OCI-LY3 (cell line): ENCODE measurements around the gene CTDSPL.

Source experiments
- H2AFZ ChIP-seq: fragments of 200-600, 300-600 bp; shearing (Covaris generic); 2 replicates; pipeline ENCODE4 v1.6.0; 2014; ENCODE audit warnings: antibody characterized with exemption, low read depth, low read length
- H3K27ac ChIP-seq: fragments of 200-600, 300-600 bp; sonication (generic); 2 replicates; pipeline ENCODE4 v1.5.1; 2014; ENCODE audit warnings: mild to moderate bottlenecking, low read length, moderate library complexity, mixed read lengths
- H3K27me3 ChIP-seq: fragments of 200-600, 300-600 bp; sonication (generic); 2 replicates; pipeline ENCODE4 v1.6.1; 2014; ENCODE audit warnings: low read depth, low read length, mixed read lengths
- H3K36me3 ChIP-seq: fragments of 200-600, 300-600 bp; sonication (generic); replicated peaks from 2 replicates; pipeline ENCODE3; 2014; ENCODE audit warnings: low read depth, low read length, mixed read lengths
- H3K4me1 ChIP-seq: fragments of 300-600, 200-600 bp; sonication (generic); 2 replicates; pipeline ENCODE4 v1.6.1; 2014; ENCODE audit warnings: low read length, mixed read lengths
- H3K4me2 ChIP-seq: fragments of 200-600, 300-600 bp; sonication (generic); 2 replicates; pipeline ENCODE4 v1.6.1; 2014; ENCODE audit warnings: low read length, mixed read lengths
- H3K4me3 ChIP-seq: fragments of 300-600, 200-600 bp; sonication (generic); 2 replicates; pipeline ENCODE4 v1.5.1; 2014; ENCODE audit warnings: antibody characterized with exemption, mild to moderate bottlenecking, low read length, moderate library complexity
- H3K79me2 ChIP-seq: fragments of 300-600, 200-600 bp; shearing (Covaris generic); 2 replicates; pipeline ENCODE4 v1.6.1; 2014; ENCODE audit warnings: mild to moderate bottlenecking, low read length, mixed read lengths
- H3K9ac ChIP-seq: fragments of 300-600, 200-600 bp; shearing (Covaris generic); 2 replicates; pipeline ENCODE4 v1.6.0; 2014; ENCODE audit warnings: mild to moderate bottlenecking, low read length, moderate library complexity
- H3K9me3 ChIP-seq: fragments of 200-600, 300-600 bp; shearing (Covaris generic); 2 replicates; pipeline ENCODE4 v1.6.1; 2014; ENCODE audit warnings: low read length, mixed read lengths; ENCODE audit not compliant: insufficient read depth
- H4K20me1 ChIP-seq: fragments of 200-600, 300-600 bp; sonication (generic); 2 replicates; pipeline ENCODE4 v1.6.1; 2016; ENCODE audit warnings: low read length, mixed read lengths; ENCODE audit not compliant: insufficient read depth
- EZH2phosphoT487 ChIP-seq: fragments of 200-600 bp; shearing (Covaris generic); IDR thresholded peaks from 2 replicates; pipeline ENCODE4 v1.6.1; 2018; ENCODE audit warnings: antibody characterized with exemption, mixed run types, low read depth
- TF ChIP-seq, protein P1 (sequence below): fragments of 200-600, 300-600 bp; sonication (generic); IDR thresholded peaks from 2 replicates; pipeline ENCODE4 v1.5.1; 2014; ENCODE audit warnings: antibody characterized with exemption, low read length, low read depth

Gene CTDSPL

DNA sequence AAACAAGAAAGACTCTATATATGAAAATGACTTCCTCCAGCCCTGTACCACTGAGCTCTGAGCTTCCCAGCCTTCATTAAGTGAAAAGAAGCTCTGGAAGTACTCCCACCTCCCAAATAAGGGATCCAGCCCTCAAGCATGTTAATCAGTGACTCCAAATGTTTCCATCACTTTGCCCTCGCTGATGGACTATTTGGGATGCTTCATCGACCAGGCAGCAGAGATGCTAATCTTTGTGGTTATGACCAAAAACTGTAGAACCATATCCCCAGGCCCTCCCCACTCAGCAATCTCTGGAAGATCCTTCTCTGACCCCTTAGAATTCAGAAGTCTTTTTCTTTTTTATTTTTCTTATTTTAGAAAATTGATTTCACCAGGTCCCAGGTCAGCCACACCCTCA is 2.3 kb upstream of the CTDSPL start:
- Histone ChIP-seq H3K4me3 (no peak overlapping the region), H3K79me2 (no peaks in the 10 kb centered on the region), H3K4me1 (no peaks in the 10 kb centered on the region), H4K20me1 (no peaks in the 10 kb centered on the region), H2AFZ (no peak overlapping the region), H3K27me3 (no peaks in the 10 kb centered on the region), H3K4me2 (no peak overlapping the region), H3K9ac (no peak overlapping the region), H3K36me3 (no peaks in the 10 kb centered on the region), H3K9me3 (no peaks in the 10 kb centered on the region), H3K27ac (no peak overlapping the region)
- no peak for TF ChIP-seq EZH2phosphoT487
- TF ChIP-seq, protein P1, sequence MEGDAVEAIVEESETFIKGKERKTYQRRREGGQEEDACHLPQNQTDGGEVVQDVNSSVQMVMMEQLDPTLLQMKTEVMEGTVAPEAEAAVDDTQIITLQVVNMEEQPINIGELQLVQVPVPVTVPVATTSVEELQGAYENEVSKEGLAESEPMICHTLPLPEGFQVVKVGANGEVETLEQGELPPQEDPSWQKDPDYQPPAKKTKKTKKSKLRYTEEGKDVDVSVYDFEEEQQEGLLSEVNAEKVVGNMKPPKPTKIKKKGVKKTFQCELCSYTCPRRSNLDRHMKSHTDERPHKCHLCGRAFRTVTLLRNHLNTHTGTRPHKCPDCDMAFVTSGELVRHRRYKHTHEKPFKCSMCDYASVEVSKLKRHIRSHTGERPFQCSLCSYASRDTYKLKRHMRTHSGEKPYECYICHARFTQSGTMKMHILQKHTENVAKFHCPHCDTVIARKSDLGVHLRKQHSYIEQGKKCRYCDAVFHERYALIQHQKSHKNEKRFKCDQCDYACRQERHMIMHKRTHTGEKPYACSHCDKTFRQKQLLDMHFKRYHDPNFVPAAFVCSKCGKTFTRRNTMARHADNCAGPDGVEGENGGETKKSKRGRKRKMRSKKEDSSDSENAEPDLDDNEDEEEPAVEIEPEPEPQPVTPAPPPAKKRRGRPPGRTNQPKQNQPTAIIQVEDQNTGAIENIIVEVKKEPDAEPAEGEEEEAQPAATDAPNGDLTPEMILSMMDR: no peak

DNA sequence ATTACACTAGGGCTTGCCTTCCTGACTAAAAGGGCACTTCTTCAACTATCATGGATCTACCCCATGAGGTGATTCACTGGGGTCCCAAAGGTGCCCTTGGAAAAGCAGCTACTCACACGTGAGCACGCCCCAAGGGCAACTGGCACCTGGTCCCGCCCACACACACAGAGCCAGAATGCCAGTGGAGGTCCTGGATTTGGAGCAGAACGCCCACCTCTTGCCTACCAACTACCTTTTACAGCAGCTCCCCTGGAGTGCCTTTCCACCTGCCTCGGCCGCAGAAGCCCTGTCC is 1.8 kb upstream of the CTDSPL start:
- Histone ChIP-seq H3K9ac (no peak overlapping the region), H3K4me2 (no peak overlapping the region), H3K27ac (no peak overlapping the region), H3K4me1 (no peaks in the 10 kb centered on the region), H3K4me3 (no peak overlapping the region), H4K20me1 (no peaks in the 10 kb centered on the region), H3K79me2 (no peaks in the 10 kb centered on the region), H3K9me3 (no peaks in the 10 kb centered on the region), H3K27me3 (no peaks in the 10 kb centered on the region; the same call in 1 of the 2 replicates), H3K36me3 (no peaks in the 10 kb centered on the region), H2AFZ (no peak overlapping the region)
- TF ChIP-seq EZH2phosphoT487: no peak
- TF ChIP-seq, protein P1: no peak

- no peak overlapping the region for H3K27ac ChIP-seq
- H3K4me2 ChIP-seq: no peak overlapping the region
- H3K36me3 ChIP-seq: no peaks in the 10 kb centered on the region
- no peaks in the 10 kb centered on the region for H3K4me1 ChIP-seq
- no peaks in the 10 kb centered on the region for H3K79me2 ChIP-seq
- H3K4me3 ChIP-seq: no peak overlapping the region
- H2AFZ ChIP-seq: no peak overlapping the region
- peaks cover 15% of the 10 kb centered on the region for H3K27me3 ChIP-seq
- H3K9me3 ChIP-seq: no peaks in the 10 kb centered on the region
- no peaks in the 10 kb centered on the region for H4K20me1 ChIP-seq
- no peak overlapping the region for H3K9ac ChIP-seq
- TF ChIP-seq, protein P1: no peak
- no peak for TF ChIP-seq EZH2phosphoT487
Observed at GRCh38 chr3:37862219-37862902, 681 bp downstream of the CTDSPL start.

- H3K4me3 ChIP-seq: no peak overlapping the region
- no peaks in the 10 kb centered on the region for H4K20me1 ChIP-seq
- no peak overlapping the region for H3K9ac ChIP-seq
- peaks cover 19% of the 10 kb centered on the region for H3K27me3 ChIP-seq
- H3K27ac ChIP-seq: no peak overlapping the region
- H3K4me2 ChIP-seq: no peak overlapping the region
- no peak overlapping the region for H2AFZ ChIP-seq
- TF ChIP-seq, protein P1: no peak
- TF ChIP-seq EZH2phosphoT487: no peak
- no peaks in the 10 kb centered on the region for H3K4me1 ChIP-seq
- no peaks in the 10 kb centered on the region for H3K9me3 ChIP-seq
- H3K79me2 ChIP-seq: no peaks in the 10 kb centered on the region
- H3K36me3 ChIP-seq: no peaks in the 10 kb centered on the region
Observed at GRCh38 chr3:37862903-37863815, 1.5 kb downstream of the CTDSPL start.
